Ishikawa (cell line): ENCODE measurements around the gene TRHDE.

ENCODE experiments used
- CEBPB ChIP-seq: IDR thresholded peaks from 2 replicates; pipeline ENCODE4 v1.6.1; 2012
- CREB1 ChIP-seq: IDR thresholded peaks from 2 replicates; pipeline ENCODE4 v1.6.1; 2012; ENCODE audit warnings: low read depth
- EGR1 ChIP-seq: IDR thresholded peaks from 2 replicates; pipeline ENCODE4 v1.6.1; 2012
- EP300 ChIP-seq: IDR thresholded peaks from 2 replicates; pipeline ENCODE4 v1.6.1; 2012; ENCODE audit warnings: borderline replicate concordance
- FOXM1 ChIP-seq: IDR thresholded peaks from 2 replicates; pipeline ENCODE4 v1.6.1; 2012; ENCODE audit warnings: low read depth, borderline replicate concordance
- MAX ChIP-seq: IDR thresholded peaks from 2 replicates; pipeline ENCODE4 v1.6.1; 2012
- NFIC ChIP-seq: IDR thresholded peaks from 2 replicates; pipeline ENCODE4 v1.6.1; 2012
- RAD21 ChIP-seq: IDR thresholded peaks from 2 replicates; pipeline ENCODE4 v1.6.1; 2012; ENCODE audit warnings: low read depth
- TAF1 ChIP-seq: IDR thresholded peaks from 2 replicates; pipeline ENCODE4 v1.6.1; 2012; ENCODE audit warnings: low read depth, mild to moderate bottlenecking
- TCF12 ChIP-seq: IDR thresholded peaks from 2 replicates; pipeline ENCODE4 v1.6.1; 2012; ENCODE audit warnings: low read depth
- TEAD4 ChIP-seq: IDR thresholded peaks from 2 replicates; pipeline ENCODE4 v1.6.1; 2012
- USF1 ChIP-seq: IDR thresholded peaks from 2 replicates; pipeline ENCODE4 v1.6.1; 2012
- YY1 ChIP-seq: IDR thresholded peaks from 2 replicates; pipeline ENCODE4 v1.6.1; 2012; ENCODE audit warnings: low read depth
- ZBTB7A ChIP-seq: IDR thresholded peaks from 2 replicates; pipeline ENCODE4 v1.6.1; 2012; ENCODE audit warnings: low read depth
- TF ChIP-seq, protein P1 (sequence below): IDR thresholded peaks from 2 replicates; pipeline ENCODE4 v1.6.1; 2012; ENCODE audit warnings: low read depth, mild to moderate bottlenecking

Gene TRHDE

GRCh38 chr12:72509891-72510290 is 237.7 kb downstream of the TRHDE start:
- TF ChIP-seq TEAD4 (no peak), MAX (no peak), EGR1 (no peak), ZBTB7A (no peak), USF1 (no peak), FOXM1 (no peak), TAF1 (no peak), CEBPB (no peak), CREB1 (no peak), NFIC (no peak), EP300 (no peak), TCF12 (no peak), YY1 (no peak), RAD21 (no peak)
- TF ChIP-seq, protein P1, sequence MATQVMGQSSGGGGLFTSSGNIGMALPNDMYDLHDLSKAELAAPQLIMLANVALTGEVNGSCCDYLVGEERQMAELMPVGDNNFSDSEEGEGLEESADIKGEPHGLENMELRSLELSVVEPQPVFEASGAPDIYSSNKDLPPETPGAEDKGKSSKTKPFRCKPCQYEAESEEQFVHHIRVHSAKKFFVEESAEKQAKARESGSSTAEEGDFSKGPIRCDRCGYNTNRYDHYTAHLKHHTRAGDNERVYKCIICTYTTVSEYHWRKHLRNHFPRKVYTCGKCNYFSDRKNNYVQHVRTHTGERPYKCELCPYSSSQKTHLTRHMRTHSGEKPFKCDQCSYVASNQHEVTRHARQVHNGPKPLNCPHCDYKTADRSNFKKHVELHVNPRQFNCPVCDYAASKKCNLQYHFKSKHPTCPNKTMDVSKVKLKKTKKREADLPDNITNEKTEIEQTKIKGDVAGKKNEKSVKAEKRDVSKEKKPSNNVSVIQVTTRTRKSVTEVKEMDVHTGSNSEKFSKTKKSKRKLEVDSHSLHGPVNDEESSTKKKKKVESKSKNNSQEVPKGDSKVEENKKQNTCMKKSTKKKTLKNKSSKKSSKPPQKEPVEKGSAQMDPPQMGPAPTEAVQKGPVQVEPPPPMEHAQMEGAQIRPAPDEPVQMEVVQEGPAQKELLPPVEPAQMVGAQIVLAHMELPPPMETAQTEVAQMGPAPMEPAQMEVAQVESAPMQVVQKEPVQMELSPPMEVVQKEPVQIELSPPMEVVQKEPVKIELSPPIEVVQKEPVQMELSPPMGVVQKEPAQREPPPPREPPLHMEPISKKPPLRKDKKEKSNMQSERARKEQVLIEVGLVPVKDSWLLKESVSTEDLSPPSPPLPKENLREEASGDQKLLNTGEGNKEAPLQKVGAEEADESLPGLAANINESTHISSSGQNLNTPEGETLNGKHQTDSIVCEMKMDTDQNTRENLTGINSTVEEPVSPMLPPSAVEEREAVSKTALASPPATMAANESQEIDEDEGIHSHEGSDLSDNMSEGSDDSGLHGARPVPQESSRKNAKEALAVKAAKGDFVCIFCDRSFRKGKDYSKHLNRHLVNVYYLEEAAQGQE = no peak

GRCh38 chr12:72510772-72511171 is 238.6 kb downstream of the TRHDE start:
- TF ChIP-seq ZBTB7A (no peak), USF1 (no peak), FOXM1 (no peak), NFIC (no peak), EP300 (no peak), YY1 (no peak), TAF1 (no peak), EGR1 (no peak), CREB1 (no peak), TEAD4 (no peak), MAX (no peak), CEBPB (no peak), TCF12 (no peak), RAD21 (no peak)
- TF ChIP-seq, protein P1 = no peak

GRCh38 chr12:72511498-72511897 is 239.3 kb downstream of the TRHDE start:
- TF ChIP-seq ZBTB7A (no peak), TAF1 (no peak), CEBPB (no peak), FOXM1 (no peak), MAX (no peak)
- TF ChIP-seq, protein P1 = no peak

- no peak for TF ChIP-seq EP300
- no peak for TF ChIP-seq TEAD4
- no peak for TF ChIP-seq TAF1
These were observed 239.7 kb downstream of the TRHDE start for GRCh38 chr12:72511906-72512305.

DNA sequence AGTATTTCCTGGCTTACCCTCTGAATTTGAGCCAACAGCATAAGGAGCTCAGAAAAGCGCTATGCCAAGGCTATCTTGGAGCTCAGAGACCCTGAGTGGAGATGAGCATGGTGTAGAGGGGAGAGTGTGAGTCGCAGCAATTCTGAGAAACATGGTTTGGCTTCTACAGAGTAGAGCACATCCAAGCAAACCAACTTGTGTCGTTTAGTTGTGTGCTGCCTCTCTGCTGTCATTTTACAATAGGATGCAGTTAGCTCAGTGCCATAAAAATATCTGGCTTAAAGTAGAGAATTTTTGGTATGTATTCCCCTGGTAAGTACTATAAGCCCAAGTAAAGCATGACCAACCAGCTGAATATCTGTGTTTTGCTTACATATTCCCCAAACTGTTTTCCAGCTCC is 249.2 kb downstream of the TRHDE start:
- no peak for TF ChIP-seq TEAD4
- TF ChIP-seq USF1 = no peak
- TF ChIP-seq FOXM1 = no peak
- TF ChIP-seq RAD21 = no peak
- TF ChIP-seq EGR1 = no peak
- TF ChIP-seq TAF1 = no peak
- no peak for TF ChIP-seq ZBTB7A
- TF ChIP-seq, protein P1 = no peak
- no peak for TF ChIP-seq NFIC
- no peak for TF ChIP-seq TCF12
- no peak for TF ChIP-seq YY1
